ENCODE data around the gene TADA1. TPM values are rescaled to one million over a fixed set of nuclear protein-coding genes. Genes with fewer than 3 reads are reported as not detected.

Gene TADA1
- total and polyA plus RNA-seq, 2 donors (not counting 1 experiment from before 2014, with no cell fraction given): 12.9 to 13.2 TPM

GRCh38 chr1:166902279-166902678, 26.2 kb upstream of the TADA1 start:
- no peaks in the 10 kb centered on the region for H3K4me1 ChIP-seq (ENCODE audit: control insufficient read depth, extremely low read depth, insufficient read depth, low read length)
- no peak overlapping the region for H3K9ac ChIP-seq (ENCODE audit: insufficient read depth, low read length)
- no peak overlapping the region for H2AFZ ChIP-seq (ENCODE audit: low read length)
- H3K27me3 ChIP-seq (ENCODE audit: control insufficient read depth, insufficient read depth, low read length): no peaks in the 10 kb centered on the region
- TF ChIP-seq EZH2 (IDR thresholded peaks at IDR 0.05; ENCODE audit: low read length, missing control alignments) (no peak), CTCF (conservative IDR thresholded peaks at IDR 0.05 in 1 of 2, IDR thresholded peaks at IDR 0.05 in 1 of 2; ENCODE audit: low read depth in 1 of 2, low read length in 2 of 2) (no peak)
- no peak overlapping the region for H3K4me2 ChIP-seq (ENCODE audit: extremely low read depth, insufficient read depth, low read length)
- no peak overlapping the region for H3K27ac ChIP-seq (ENCODE audit: insufficient read depth, low read length)
- no peaks in the 10 kb centered on the region for H3K36me3 ChIP-seq (ENCODE audit: control insufficient read depth, insufficient read depth, low read length)
- no peaks in the 10 kb centered on the region for H4K20me1 ChIP-seq (ENCODE audit: control insufficient read depth, extremely low read depth, insufficient read depth, low read length)
- no peaks in the 10 kb centered on the region for H3K9me3 ChIP-seq (ENCODE audit: control insufficient read depth, insufficient read depth, low read depth, low read length)
- peak in 1 of 2 donors; percentile 68 for DNase-seq (ENCODE audit: low read depth in 2 of 2)
- H3K4me3 ChIP-seq (replicated peaks in 1 of 4; ENCODE audit: control extremely low read depth in 1 of 4, insufficient read depth in 1 of 4, low read depth in 3 of 4, low read length in 4 of 4): no peak overlapping the region
- no peaks in the 10 kb centered on the region for H3K79me2 ChIP-seq (ENCODE audit: control insufficient read depth, insufficient read depth, low read length)

- Histone ChIP-seq H3K79me2 (ENCODE audit: control insufficient read depth, insufficient read depth, low read length) (no peaks in the 10 kb centered on the region), H3K9ac (ENCODE audit: insufficient read depth, low read length) (no peak overlapping the region), H3K27ac (ENCODE audit: insufficient read depth, low read length) (no peak overlapping the region), H3K4me2 (ENCODE audit: extremely low read depth, insufficient read depth, low read length) (no peak overlapping the region), H3K27me3 (ENCODE audit: control insufficient read depth, insufficient read depth, low read length) (no peaks in the 10 kb centered on the region), H3K4me1 (ENCODE audit: control insufficient read depth, extremely low read depth, insufficient read depth, low read length) (no peaks in the 10 kb centered on the region), H2AFZ (ENCODE audit: low read length) (no peak overlapping the region), H3K36me3 (ENCODE audit: control insufficient read depth, insufficient read depth, low read length) (no peaks in the 10 kb centered on the region), H3K4me3 (replicated peaks in 1 of 4; ENCODE audit: control extremely low read depth in 1 of 4, insufficient read depth in 1 of 4, low read depth in 3 of 4, low read length in 4 of 4) (no peak overlapping the region), H4K20me1 (ENCODE audit: control insufficient read depth, extremely low read depth, insufficient read depth, low read length) (no peaks in the 10 kb centered on the region), H3K9me3 (ENCODE audit: control insufficient read depth, insufficient read depth, low read depth, low read length) (no peaks in the 10 kb centered on the region)
- peak in 1 of 2 donors; percentile 63 for DNase-seq (ENCODE audit: low read depth in 2 of 2)
- TF ChIP-seq CTCF (conservative IDR thresholded peaks at IDR 0.05 in 1 of 2, IDR thresholded peaks at IDR 0.05 in 1 of 2; ENCODE audit: low read depth in 1 of 2, low read length in 2 of 2) (no peak), EZH2 (IDR thresholded peaks at IDR 0.05; ENCODE audit: low read length, missing control alignments) (no peak)
Measured at GRCh38 chr1:166900987-166901386, 24.9 kb upstream of the TADA1 start.

GRCh38 chr1:166899769-166900168, 23.7 kb upstream of the TADA1 start:
- no peak overlapping the region for H3K4me2 ChIP-seq (ENCODE audit: extremely low read depth, insufficient read depth, low read length)

More at GRCh38 chr1:166899769-166900168, 23.7 kb upstream of the TADA1 start:
- no peak overlapping the region for H3K27ac ChIP-seq (ENCODE audit: insufficient read depth, low read length)
- H3K4me1 ChIP-seq (ENCODE audit: control insufficient read depth, extremely low read depth, insufficient read depth, low read length): no peaks in the 10 kb centered on the region
- no peaks in the 10 kb centered on the region for H3K27me3 ChIP-seq (ENCODE audit: control insufficient read depth, insufficient read depth, low read length)
- H4K20me1 ChIP-seq (ENCODE audit: control insufficient read depth, extremely low read depth, insufficient read depth, low read length): no peaks in the 10 kb centered on the region
- H2AFZ ChIP-seq (ENCODE audit: low read length): no peak overlapping the region
- H3K4me3 ChIP-seq (replicated peaks in 1 of 4; ENCODE audit: control extremely low read depth in 1 of 4, insufficient read depth in 1 of 4, low read depth in 3 of 4, low read length in 4 of 4): no peak overlapping the region
- DNase-seq (ENCODE audit: low read depth in 2 of 2): no peak
- no peak overlapping the region for H3K9ac ChIP-seq (ENCODE audit: insufficient read depth, low read length)
- no peaks in the 10 kb centered on the region for H3K9me3 ChIP-seq (ENCODE audit: control insufficient read depth, insufficient read depth, low read depth, low read length)
- no peaks in the 10 kb centered on the region for H3K36me3 ChIP-seq (ENCODE audit: control insufficient read depth, insufficient read depth, low read length)
- TF ChIP-seq CTCF (conservative IDR thresholded peaks at IDR 0.05 in 1 of 2, IDR thresholded peaks at IDR 0.05 in 1 of 2; ENCODE audit: low read depth in 1 of 2, low read length in 2 of 2) (no peak), EZH2 (IDR thresholded peaks at IDR 0.05; ENCODE audit: low read length, missing control alignments) (no peak)
- H3K79me2 ChIP-seq (ENCODE audit: control insufficient read depth, insufficient read depth, low read length): no peaks in the 10 kb centered on the region

All from fibroblast of lung (primary cell).